HepG2 (cell line): Measurements from ENCODE around the gene SFI1. TPM values are rescaled to one million over a fixed set of nuclear protein-coding genes. Genes with fewer than 3 reads are reported as not detected.

Experiments used
- CBX2 ChIP-seq, 2 experiments: fragments of 200-600 bp in 1 of 2; sonication (generic); formaldehyde crosslinking in 1 of 2; IDR thresholded peaks; 2 replicates each; pipeline versions ENCODE4 v1.7.0 to v1.8.1; 2018 to 2022; ENCODE audit warnings: low read depth in 2 of 2, low read length in 1 of 2, mild to moderate bottlenecking in 1 of 2, missing genetic modification reagents in 1 of 2
- CEBPG ChIP-seq: IDR thresholded peaks from 2 replicates; pipeline ENCODE4 v1.6.1; 2016
- IKZF4 ChIP-seq: sonication (generic); formaldehyde crosslinking; IDR thresholded peaks from 2 replicates; pipeline ENCODE4 v1.5.1; 2020; ENCODE audit warnings: borderline replicate concordance, mild to moderate bottlenecking, low read depth, missing genetic modification reagents; ENCODE audit errors: not compliant biosample characterization
- PLRG1 ChIP-seq: fragments of 450-650 bp; conservative IDR thresholded peaks from 2 replicates; pipeline ENCODE4 v1.6.1; 2016
- RBFOX2 ChIP-seq: fragments of 200-400 bp; formaldehyde crosslinking; IDR thresholded peaks from 2 replicates; pipeline ENCODE4 v1.6.1; 2017; ENCODE audit warnings: low read depth, mild to moderate bottlenecking, low read length
- SP5 ChIP-seq: IDR thresholded peaks from 2 replicates; pipeline ENCODE4 v1.6.1; 2016; ENCODE audit warnings: low read depth, borderline replicate concordance
- ZNF207 ChIP-seq: fragments of 450-650 bp; IDR thresholded peaks from 2 replicates; pipeline ENCODE4 v1.6.1; 2016; ENCODE audit warnings: antibody characterized with exemption, borderline replicate concordance
- ZNF343 ChIP-seq: sonication (generic); formaldehyde crosslinking; IDR thresholded peaks from 2 replicates; pipeline ENCODE4 v1.4.0; 2020; ENCODE audit warnings: mild to moderate bottlenecking, missing genetic modification reagents
- ZNF746 ChIP-seq: sonication (generic); formaldehyde crosslinking; IDR thresholded peaks from 2 replicates; pipeline ENCODE4 v1.8.0; 2022; ENCODE audit warnings: mild to moderate bottlenecking, missing genetic modification reagents
- ZNF839 ChIP-seq: sonication (generic); formaldehyde crosslinking; IDR thresholded peaks from 2 replicates; pipeline ENCODE4 v1.4.0; 2020; ENCODE audit warnings: missing genetic modification reagents, mild to moderate bottlenecking, borderline replicate concordance
- polyA plus RNA-seq, 8 experiments: library from polyadenylated mRNA; depleted of rRNA in 3 of 8; stranded (reverse) in 7 of 8; unstranded in 1 of 8; fragments of >200 nt; fragmentation: Illumina TruSeq in 4 of 8; extraction: Trizol in 4 of 8; gene quantifications; 2 replicates each; pipeline versions ENCODE4 v1.2.1 to v1.2.3, GENCODE V29; 2011 to 2016; ENCODE audit warnings: low read depth in 4 of 8, missing spikeins in 1 of 8, mixed read lengths in 1 of 8; ENCODE audit not compliant: insufficient read depth in 1 of 8
- total RNA-seq, 5 experiments: library from RNA; depleted of rRNA; stranded (reverse); fragments of >200 nt; fragmentation: Illumina TruSeq; extraction: Trizol; gene quantifications; 2 replicates each; pipeline ENCODE4 v1.2.3, GENCODE V29; 2016; ENCODE audit warnings: low read depth in 1 of 5
- TF ChIP-seq, protein P1 (sequence below): sonication (generic); formaldehyde crosslinking; IDR thresholded peaks from 2 replicates; pipeline ENCODE4 v1.8.0; 2022; ENCODE audit warnings: mild to moderate bottlenecking, missing genetic modification reagents, moderate library complexity
- TF ChIP-seq, protein P2 (sequence below): sonication (generic); formaldehyde crosslinking; IDR thresholded peaks from 2 replicates; pipeline ENCODE4 v1.4.0; 2020; ENCODE audit warnings: missing genetic modification reagents, borderline replicate concordance
- TF ChIP-seq, protein P3 (sequence below): sonication (generic); formaldehyde crosslinking; IDR thresholded peaks from one replicate; pipeline ENCODE4 v1.5.1; 2020; ENCODE audit warnings: mild to moderate bottlenecking, missing genetic modification reagents; ENCODE audit errors: not compliant biosample characterization
- TF ChIP-seq, protein P4 (sequence below): fragments of 450-650 bp; IDR thresholded peaks from 2 replicates; pipeline ENCODE4 v1.6.1; 2017; ENCODE audit warnings: mild to moderate bottlenecking

The SFI1 gene
- total and polyA plus RNA-seq, 2 of the 13 experiments (the other 11 are each of a cell fraction or from before 2014, with no cell fraction given), result 20.5 to 40.1 TPM

DNA sequence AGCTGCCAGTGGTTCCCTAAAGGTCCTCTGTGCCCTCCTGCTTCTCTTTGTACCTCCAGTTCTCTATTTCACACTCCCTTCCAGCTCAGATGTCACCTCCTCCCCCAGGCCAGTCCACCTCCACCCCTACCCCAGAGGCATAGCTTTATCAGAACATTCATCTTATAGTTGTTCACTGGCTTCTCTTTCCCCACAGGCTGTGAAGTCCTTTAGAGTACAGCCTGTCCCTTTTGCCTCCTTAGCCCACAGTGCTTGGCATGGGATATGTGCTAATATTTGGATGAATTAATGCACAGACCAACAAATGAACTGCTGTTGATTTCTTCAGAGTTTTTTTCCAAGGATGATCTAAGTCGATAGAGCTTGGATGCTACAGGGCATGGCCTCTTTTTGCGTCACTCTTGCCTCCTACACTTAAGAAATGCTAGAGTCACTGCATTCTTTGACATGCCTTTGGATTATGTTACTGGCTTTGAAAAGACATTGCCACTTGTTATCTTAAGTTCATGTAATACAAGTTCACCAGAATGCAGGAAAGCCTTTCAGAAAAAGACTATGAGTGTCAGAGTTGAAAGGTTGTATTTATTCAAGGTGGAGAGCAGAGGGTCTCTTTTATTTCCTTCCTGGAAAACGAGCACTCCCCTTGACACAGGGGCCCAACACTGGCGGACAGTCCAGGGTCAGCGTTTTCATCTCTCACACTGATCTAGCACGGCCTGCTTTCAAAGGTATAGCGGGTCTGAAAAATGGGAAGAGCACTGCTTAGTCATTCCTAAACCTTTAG is 90.0 kb downstream of the SFI1 start (continued):
- TF ChIP-seq CBX2 (IDR thresholded peaks at IDR 0.05; ENCODE audit: low read depth, low read length), result no peak
- no peak for TF ChIP-seq CBX2 (CRISPR knock-in tag; IDR thresholded peaks at IDR 0.05; ENCODE audit: low read depth)
- peak; percentile 68 for TF ChIP-seq SP5 (CRISPR knock-in tag)
- TF ChIP-seq, protein P1, sequence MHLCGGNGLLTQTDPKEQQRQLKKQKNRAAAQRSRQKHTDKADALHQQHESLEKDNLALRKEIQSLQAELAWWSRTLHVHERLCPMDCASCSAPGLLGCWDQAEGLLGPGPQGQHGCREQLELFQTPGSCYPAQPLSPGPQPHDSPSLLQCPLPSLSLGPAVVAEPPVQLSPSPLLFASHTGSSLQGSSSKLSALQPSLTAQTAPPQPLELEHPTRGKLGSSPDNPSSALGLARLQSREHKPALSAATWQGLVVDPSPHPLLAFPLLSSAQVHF (CRISPR knock-in tag), result no peak
- peak; percentile 62; the same call in 1 of the 2 replicates for TF ChIP-seq ZNF746 (CRISPR knock-in tag)
- TF ChIP-seq, protein P2, sequence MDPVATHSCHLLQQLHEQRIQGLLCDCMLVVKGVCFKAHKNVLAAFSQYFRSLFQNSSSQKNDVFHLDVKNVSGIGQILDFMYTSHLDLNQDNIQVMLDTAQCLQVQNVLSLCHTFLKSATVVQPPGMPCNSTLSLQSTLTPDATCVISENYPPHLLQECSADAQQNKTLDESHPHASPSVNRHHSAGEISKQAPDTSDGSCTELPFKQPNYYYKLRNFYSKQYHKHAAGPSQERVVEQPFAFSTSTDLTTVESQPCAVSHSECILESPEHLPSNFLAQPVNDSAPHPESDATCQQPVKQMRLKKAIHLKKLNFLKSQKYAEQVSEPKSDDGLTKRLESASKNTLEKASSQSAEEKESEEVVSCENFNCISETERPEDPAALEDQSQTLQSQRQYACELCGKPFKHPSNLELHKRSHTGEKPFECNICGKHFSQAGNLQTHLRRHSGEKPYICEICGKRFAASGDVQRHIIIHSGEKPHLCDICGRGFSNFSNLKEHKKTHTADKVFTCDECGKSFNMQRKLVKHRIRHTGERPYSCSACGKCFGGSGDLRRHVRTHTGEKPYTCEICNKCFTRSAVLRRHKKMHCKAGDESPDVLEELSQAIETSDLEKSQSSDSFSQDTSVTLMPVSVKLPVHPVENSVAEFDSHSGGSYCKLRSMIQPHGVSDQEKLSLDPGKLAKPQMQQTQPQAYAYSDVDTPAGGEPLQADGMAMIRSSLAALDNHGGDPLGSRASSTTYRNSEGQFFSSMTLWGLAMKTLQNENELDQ (CRISPR knock-in tag), result no peak
- TF ChIP-seq ZNF839, result no peak
- TF ChIP-seq CEBPG, result peak; percentile 50
- no peak for TF ChIP-seq IKZF4 (CRISPR knock-in tag)
- TF ChIP-seq RBFOX2, result no peak
- TF ChIP-seq, protein P3, sequence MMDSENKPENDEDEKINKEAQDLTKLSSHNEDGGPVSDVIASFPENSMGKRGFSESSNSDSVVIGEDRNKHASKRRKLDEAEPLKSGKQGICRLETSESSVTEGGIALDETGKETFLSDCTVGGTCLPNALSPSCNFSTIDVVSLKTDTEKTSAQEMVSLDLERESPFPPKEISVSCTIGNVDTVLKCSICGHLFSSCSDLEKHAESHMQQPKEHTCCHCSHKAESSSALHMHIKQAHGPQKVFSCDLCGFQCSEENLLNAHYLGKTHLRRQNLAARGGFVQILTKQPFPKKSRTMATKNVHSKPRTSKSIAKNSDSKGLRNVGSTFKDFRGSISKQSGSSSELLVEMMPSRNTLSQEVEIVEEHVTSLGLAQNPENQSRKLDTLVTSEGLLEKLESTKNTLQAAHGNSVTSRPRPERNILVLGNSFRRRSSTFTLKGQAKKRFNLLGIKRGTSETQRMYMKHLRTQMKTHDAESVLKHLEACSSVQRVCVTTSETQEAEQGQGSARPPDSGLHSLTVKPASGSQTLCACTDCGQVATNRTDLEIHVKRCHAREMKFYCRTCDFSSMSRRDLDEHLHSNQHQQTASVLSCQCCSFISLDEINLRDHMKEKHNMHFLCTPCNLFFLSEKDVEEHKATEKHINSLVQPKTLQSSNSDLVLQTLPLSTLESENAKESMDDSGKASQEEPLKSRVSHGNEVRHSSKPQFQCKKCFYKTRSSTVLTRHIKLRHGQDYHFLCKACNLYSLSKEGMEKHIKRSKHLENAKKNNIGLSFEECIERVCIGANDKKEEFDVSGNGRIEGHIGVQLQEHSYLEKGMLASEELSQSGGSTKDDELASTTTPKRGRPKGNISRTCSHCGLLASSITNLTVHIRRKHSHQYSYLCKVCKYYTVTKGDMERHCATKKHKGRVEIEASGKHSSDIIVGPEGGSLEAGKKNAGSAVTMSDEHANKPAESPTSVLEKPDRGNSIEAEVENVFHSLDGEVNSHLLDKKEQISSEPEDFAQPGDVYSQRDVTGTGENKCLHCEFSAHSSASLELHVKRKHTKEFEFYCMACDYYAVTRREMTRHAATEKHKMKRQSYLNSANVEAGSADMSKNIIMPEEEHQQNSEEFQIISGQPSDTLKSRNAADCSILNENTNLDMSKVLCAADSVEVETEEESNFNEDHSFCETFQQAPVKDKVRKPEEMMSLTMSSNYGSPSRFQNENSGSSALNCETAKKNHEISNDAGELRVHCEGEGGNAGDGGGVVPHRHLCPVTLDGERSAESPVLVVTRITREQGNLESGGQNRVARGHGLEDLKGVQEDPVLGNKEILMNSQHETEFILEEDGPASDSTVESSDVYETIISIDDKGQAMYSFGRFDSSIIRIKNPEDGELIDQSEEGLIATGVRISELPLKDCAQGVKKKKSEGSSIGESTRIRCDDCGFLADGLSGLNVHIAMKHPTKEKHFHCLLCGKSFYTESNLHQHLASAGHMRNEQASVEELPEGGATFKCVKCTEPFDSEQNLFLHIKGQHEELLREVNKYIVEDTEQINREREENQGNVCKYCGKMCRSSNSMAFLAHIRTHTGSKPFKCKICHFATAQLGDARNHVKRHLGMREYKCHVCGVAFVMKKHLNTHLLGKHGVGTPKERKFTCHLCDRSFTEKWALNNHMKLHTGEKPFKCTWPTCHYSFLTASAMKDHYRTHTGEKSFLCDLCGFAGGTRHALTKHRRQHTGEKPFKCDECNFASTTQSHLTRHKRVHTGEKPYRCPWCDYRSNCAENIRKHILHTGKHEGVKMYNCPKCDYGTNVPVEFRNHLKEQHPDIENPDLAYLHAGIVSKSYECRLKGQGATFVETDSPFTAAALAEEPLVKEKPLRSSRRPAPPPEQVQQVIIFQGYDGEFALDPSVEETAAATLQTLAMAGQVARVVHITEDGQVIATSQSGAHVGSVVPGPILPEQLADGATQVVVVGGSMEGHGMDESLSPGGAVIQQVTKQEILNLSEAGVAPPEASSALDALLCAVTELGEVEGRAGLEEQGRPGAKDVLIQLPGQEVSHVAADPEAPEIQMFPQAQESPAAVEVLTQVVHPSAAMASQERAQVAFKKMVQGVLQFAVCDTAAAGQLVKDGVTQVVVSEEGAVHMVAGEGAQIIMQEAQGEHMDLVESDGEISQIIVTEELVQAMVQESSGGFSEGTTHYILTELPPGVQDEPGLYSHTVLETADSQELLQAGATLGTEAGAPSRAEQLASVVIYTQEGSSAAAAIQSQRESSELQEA, result no peak
- TF ChIP-seq ZNF343 (CRISPR knock-in tag), result no peak
- TF ChIP-seq ZNF207, result no peak
- TF ChIP-seq, protein P4, sequence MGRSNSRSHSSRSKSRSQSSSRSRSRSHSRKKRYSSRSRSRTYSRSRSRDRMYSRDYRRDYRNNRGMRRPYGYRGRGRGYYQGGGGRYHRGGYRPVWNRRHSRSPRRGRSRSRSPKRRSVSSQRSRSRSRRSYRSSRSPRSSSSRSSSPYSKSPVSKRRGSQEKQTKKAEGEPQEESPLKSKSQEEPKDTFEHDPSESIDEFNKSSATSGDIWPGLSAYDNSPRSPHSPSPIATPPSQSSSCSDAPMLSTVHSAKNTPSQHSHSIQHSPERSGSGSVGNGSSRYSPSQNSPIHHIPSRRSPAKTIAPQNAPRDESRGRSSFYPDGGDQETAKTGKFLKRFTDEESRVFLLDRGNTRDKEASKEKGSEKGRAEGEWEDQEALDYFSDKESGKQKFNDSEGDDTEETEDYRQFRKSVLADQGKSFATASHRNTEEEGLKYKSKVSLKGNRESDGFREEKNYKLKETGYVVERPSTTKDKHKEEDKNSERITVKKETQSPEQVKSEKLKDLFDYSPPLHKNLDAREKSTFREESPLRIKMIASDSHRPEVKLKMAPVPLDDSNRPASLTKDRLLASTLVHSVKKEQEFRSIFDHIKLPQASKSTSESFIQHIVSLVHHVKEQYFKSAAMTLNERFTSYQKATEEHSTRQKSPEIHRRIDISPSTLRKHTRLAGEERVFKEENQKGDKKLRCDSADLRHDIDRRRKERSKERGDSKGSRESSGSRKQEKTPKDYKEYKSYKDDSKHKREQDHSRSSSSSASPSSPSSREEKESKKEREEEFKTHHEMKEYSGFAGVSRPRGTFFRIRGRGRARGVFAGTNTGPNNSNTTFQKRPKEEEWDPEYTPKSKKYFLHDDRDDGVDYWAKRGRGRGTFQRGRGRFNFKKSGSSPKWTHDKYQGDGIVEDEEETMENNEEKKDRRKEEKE, result no peak
- no peak for TF ChIP-seq PLRG1
